Measurements from ENCODE around the gene PHF21B.

The PHF21B gene

DNA sequence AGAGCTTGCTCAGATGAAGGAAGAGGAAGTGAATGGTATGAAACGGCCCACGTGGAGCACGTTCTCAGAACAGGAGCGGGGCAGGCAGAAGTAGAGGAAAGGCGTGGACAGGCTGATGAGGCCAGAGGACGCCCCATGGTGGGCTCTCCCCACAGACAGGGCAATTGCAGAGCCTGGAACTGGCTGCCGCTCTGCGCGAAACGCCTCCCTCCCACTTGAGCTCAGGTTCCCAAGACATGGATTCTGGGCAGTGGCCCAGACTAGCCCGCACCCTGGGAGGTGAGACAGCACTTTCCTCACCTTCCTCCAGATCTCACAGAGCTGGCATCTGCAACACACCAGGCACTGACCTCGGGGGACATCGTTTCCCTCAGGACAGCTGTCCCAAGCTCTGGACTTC is 117.6 kb downstream of the PHF21B start:
- POLR2A ChIA-PET (ENCODE audit: low non-redundant PET), result no interaction called here
- H3K27ac ChIP-seq, result no peak overlapping the region
- CTCF ChIA-PET, result no interaction called here
- TF ChIP-seq, protein P1, sequence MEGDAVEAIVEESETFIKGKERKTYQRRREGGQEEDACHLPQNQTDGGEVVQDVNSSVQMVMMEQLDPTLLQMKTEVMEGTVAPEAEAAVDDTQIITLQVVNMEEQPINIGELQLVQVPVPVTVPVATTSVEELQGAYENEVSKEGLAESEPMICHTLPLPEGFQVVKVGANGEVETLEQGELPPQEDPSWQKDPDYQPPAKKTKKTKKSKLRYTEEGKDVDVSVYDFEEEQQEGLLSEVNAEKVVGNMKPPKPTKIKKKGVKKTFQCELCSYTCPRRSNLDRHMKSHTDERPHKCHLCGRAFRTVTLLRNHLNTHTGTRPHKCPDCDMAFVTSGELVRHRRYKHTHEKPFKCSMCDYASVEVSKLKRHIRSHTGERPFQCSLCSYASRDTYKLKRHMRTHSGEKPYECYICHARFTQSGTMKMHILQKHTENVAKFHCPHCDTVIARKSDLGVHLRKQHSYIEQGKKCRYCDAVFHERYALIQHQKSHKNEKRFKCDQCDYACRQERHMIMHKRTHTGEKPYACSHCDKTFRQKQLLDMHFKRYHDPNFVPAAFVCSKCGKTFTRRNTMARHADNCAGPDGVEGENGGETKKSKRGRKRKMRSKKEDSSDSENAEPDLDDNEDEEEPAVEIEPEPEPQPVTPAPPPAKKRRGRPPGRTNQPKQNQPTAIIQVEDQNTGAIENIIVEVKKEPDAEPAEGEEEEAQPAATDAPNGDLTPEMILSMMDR (conservative IDR thresholded peaks at IDR 0.05; ENCODE audit: low read depth), result no peak
- no peak for DNase-seq (ENCODE audit: low spot score)

DNA sequence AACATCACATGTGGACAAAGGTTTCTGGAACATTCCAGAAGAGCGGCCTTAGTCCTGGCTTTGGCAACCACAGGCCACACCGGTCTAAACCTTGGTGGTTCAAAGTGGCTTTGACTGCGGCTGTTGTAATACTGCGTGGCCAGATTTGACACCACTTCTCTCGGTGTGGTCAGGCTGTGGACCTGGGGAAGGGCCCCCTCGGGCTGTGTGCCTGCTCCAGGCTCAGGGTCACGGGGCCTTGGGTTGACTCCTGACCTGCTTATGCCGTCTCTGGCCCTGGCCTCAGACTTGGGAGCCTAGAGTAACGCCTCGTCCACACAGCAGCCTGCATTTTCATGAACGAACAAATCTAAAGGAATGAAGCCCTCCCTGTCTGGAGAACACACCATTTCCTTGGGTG is 118.0 kb downstream of the PHF21B start:
- H3K27ac ChIP-seq, result no peak overlapping the region
- TF ChIP-seq, protein P1 (conservative IDR thresholded peaks at IDR 0.05; ENCODE audit: low read depth), result no peak
- ChIA-PET POLR2A (ENCODE audit: low non-redundant PET) (no interaction called here), CTCF (no interaction called here)
- DNase-seq (ENCODE audit: low spot score), result no peak

DNA sequence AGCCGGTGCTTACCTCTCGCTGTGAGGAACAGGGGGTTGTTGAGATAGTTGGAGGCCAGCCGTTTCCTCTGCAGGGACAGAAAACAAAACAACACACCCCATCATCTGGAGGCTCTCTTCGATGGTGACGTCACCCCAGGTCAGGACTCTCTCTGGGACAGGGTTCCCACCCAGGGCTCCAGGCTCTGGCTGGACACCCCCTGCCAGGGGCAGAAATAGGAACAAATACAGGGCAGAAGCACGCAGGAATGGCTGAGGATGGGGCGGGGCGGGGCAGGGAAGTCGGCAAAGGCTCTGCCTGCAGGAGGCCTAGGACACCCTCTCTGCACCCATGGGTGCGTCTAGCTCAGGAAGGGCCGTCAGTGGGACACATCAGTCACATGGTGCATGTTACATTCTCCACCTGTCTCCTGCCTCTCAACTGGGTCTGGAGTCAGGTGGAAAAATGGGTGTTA is 118.5 kb downstream of the PHF21B start:
- TF ChIP-seq, protein P1 (conservative IDR thresholded peaks at IDR 0.05; ENCODE audit: low read depth), result no peak
- CTCF ChIA-PET, result no interaction called here
- POLR2A ChIA-PET (ENCODE audit: low non-redundant PET), result no interaction called here
- no peak for DNase-seq (ENCODE audit: low spot score)
- H3K27ac ChIP-seq, result no peak overlapping the region

DNA sequence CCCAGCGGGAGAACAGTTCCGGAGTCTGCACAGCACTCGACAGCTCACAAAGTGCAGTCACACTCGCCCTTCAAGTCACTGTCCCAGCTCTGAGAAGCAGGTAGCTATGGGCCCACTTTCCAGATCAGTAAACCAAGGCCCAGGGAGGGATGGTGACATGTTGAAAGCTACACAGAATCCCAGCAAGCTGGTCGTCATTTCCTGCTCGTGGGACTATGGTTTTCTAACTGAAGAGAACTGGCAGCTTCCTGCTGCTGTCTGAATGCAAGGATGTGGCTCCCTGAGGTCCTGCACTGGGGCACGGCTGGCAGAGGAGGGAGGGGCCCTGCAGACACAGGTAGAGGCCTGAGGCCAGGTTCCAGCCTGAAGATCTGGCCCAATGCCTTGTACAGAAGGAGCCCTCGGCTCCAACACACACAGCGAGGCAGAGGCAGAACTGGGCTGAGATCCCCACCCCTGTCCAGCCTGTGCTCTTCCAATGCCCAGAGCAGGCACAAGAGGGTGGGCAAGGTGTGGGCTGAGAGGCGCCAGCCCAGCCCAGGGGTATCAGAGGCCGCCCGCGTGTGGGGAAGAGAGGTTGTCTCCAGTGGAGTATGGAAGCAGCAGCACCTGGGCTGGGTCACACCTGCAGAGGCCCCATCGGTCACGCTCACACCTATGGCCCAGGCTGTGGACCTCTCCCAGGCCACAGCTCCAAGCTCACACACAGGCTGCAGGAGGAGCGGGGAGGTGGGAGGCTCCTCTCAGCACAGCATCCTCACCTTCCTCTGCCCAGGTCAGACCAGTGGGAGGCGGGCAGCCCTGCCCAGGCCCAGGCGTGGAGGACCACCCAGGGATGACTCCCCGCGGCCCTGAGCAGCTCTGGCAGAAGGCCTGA is 119.2 kb downstream of the PHF21B start:
- POLR2A ChIA-PET (ENCODE audit: low non-redundant PET), result no interaction called here

DNA sequence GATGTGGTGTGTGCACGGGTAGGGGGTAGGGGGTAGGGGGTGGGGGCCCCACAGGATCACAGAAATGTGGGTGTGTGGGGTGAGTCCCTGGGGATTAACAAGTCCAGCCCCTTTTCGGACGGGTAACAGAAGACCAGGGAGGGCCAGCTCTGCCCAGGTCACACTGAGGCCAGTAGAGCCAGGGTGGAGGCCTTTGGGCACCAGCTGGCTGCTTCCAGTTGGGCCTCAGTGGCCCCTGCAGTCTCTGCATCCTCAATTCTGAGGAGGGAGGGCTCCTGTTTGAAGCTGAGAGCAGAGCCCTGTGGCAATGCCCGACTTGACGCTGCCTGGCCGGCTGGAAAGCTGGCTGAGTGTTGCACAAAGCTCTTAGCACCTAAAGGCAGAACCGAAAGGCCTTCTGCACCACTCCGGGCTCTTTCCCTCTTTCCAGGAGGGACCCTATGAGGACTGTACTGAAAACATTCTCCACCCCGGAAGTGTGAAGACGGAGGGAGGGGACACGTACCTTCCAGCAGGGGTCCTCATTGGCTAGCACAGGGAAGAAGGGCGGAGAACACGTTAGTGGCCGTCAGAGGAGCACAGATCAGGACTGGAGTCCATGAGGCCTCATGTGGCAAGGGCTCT is 120.4 kb downstream of the PHF21B start:
- no peak overlapping the region for H3K27ac ChIP-seq
- CTCF ChIA-PET, result no interaction called here
- POLR2A ChIA-PET (ENCODE audit: low non-redundant PET), result no interaction called here
- DNase-seq (ENCODE audit: low spot score), result no peak
- TF ChIP-seq, protein P1 (conservative IDR thresholded peaks at IDR 0.05; ENCODE audit: low read depth), result no peak

More for the DNA sequence above, 119.2 kb downstream of the PHF21B start:
- TF ChIP-seq, protein P1 (conservative IDR thresholded peaks at IDR 0.05; ENCODE audit: low read depth), result no peak
- CTCF ChIA-PET, result interaction anchor here (0.7 kb wide), 1 partner anchor 548 kb away, joined by 6 read pairs; no protein-coding TSS in a partner anchor
- DNase-seq (ENCODE audit: low spot score), result no peak
- no peak overlapping the region for H3K27ac ChIP-seq

DNA sequence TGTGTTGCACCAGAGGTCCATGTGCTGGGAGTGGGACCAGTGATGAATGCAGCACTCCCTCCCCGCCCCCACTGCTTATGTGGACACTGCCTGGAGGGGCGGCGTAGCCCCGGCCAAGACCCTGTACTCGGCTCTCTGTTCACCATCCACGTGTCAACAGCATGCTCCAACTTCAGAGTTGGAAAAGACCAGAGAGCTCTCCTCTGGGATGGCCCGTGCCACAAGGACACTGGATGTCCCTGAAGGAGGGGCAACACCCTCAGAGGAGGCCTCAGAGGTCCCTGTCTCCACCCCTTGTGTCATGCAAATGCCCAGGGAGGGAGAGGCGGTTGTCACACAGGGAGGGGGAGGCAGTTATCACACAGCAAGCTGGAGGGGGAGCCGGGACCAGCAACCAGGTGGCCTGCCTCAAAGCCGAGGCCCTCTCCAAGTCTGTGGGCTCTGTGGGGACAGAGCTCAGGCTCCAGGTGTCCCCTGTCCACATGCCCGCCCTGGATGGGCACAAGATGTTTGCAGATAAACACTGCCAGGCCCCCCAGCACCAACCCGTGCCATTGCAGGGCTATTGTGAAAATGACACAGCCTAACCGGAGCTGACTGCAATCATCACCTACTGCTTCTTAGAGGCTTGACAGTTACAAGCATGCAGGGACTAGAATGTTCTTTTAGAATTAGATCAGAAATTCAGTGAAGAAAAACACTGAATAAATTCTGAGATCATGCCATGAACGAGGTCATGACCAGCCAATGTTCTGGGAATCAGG is 121.1 kb downstream of the PHF21B start:
- CTCF ChIA-PET, result no interaction called here
- POLR2A ChIA-PET (ENCODE audit: low non-redundant PET), result no interaction called here
- TF ChIP-seq, protein P1 (conservative IDR thresholded peaks at IDR 0.05; ENCODE audit: low read depth), result no peak

More for the DNA sequence above, 121.1 kb downstream of the PHF21B start:
- DNase-seq (ENCODE audit: low spot score), result no peak
- no peak overlapping the region for H3K27ac ChIP-seq
